Adrenal gland (tissue), 12 donors: ENCODE results near the gene TWIST2. TPM values are rescaled to one million over a fixed set of nuclear protein-coding genes. Genes with fewer than 3 reads are reported as not detected.

Experiments
- DNase-seq, 7 donors: peaks; one replicate each; pipeline ENCODE4 v3.0.0-alpha.2; 2019 to 2020
- H3K27ac ChIP-seq, 5 donors: fragments of 200-600 bp; sonication (generic) in 4 of 5; 1 replicate in 3 of 5; 2 replicates in 2 of 5; pipeline versions ENCODE4 v1.5.1 to v1.8.0; 2016 to 2020; ENCODE audit warnings: mild to moderate bottlenecking in 1 of 5
- H3K27me3 ChIP-seq: fragments of 200-600 bp; 2 replicates; pipeline ENCODE4 v1.8.0; 2021
- H3K36me3 ChIP-seq, 2 donors: fragments of 200-600 bp; replicated peaks in 1 of 2; 1 replicate in 1 of 2; 2 replicates in 1 of 2; pipeline versions ENCODE4 v1.5.1 to v1.8.0; 2018 to 2022
- H3K4me1 ChIP-seq, 2 donors: fragments of 200-600 bp; replicated peaks in 1 of 2; 1 replicate in 1 of 2; 2 replicates in 1 of 2; pipeline versions ENCODE4 v1.5.1 to v1.8.0; 2018 to 2021
- H3K4me3 ChIP-seq, 4 donors: fragments of 200-600 bp; sonication (generic) in 3 of 4; one replicate each; pipeline ENCODE4 v1.5.1; 2016 to 2018
- H3K9me3 ChIP-seq, 3 donors: fragments of 200-600 bp; sonication (generic) in 1 of 3; replicated peaks in 1 of 3; 1 replicate in 2 of 3; 2 replicates in 1 of 3; pipeline versions ENCODE4 v1.5.1 to v1.8.0; 2016 to 2021
- POLR2A ChIP-seq, 2 donors: fragments of 450-650 bp; IDR thresholded peaks; one replicate each; pipeline ENCODE4 v1.6.1; 2017; ENCODE audit warnings: antibody characterized with exemption in 2 of 2, mild to moderate bottlenecking in 2 of 2, moderate library complexity in 1 of 2
- WGBS, 4 donors: extraction: QIAGEN DNeasy Blood & Tissue Kit in 2 of 4; methylation state at CpG; one replicate each; pipeline versions ENCODE4 v1.1.5 to v1.1.7; 2013 to 2017; 5-methylcytosine and 5-hydroxymethylcytosine counted together
- intact Hi-C, 2 donors: fragments of 100-400 bp; cut with DNase I; formaldehyde crosslinking; loops; one replicate each; pipeline versions ENCODE4 v1.14.1 to v1.15.0; 2022 to 2023
- polyA plus RNA-seq, 3 donors: library from polyadenylated mRNA; stranded (reverse); fragments of 200-250 nt in 2 of 3; fragments of 350-450 nt in 1 of 3; fragmentation: Illumina TruSeq in 1 of 3; extraction: RNeasy Lipid Tissue Mini Kit (QIAGEN cat#74804) in 1 of 3; gene quantifications; one replicate each; pipeline ENCODE4 v1.2.3, GENCODE V29; 2013 to 2014
- total RNA-seq, 9 donors: library from RNA; depleted of rRNA in 4 of 9; stranded (reverse); fragments of >200 nt in 4 of 9; fragments of 120-200 nt in 1 of 9; fragmentation: NEBNext Ultra II Directional in 1 of 9; extraction: Animal tissue kit (Norgen Biotek cat#: 25700) in 1 of 9; gene quantifications; one replicate each; pipeline versions ENCODE4 v1.1.0 to v1.2.4, GENCODE V29; 2013 to 2023
- TF ChIP-seq, protein P1 (sequence below), 6 experiments: fragments of 450-650 bp in 4 of 6; fragments of 200-600 bp in 2 of 6; sonication (generic) in 1 of 6; IDR thresholded peaks; 1 replicate in 5 of 6; 2 replicates in 1 of 6; pipeline versions ENCODE4 v1.5.1 to v1.8.0; 2016 to 2021; ENCODE audit warnings: antibody characterized with exemption in 6 of 6, mild to moderate bottlenecking in 2 of 6, moderate library complexity in 1 of 6
- donor health status: healthy with polysubstance abuse.
- donor health status: Bipolar disorder and iron deficiency.
- donor health status: DM: yes; HTN: yes; CAD: no.
- donor health status: DM: no; HTN: no; CAD: no.
- donor health status: DM: no; HTN: no; CAD: no.
- donor health status: DM: yes; HTN: yes; CAD: no.

TWIST2 gene
- total and polyA plus RNA-seq, 12 donors = 1.0 to 20.5 (median 6.0) TPM

GRCh38 chr2:238911376-238912227 lies 63.7 kb downstream of the TWIST2 start:
- intact Hi-C loops = no loop called here
- DNase-seq = no peak
- H3K4me1 ChIP-seq = no peaks in the 10 kb centered on the region
- no peaks in the 10 kb centered on the region for H3K27me3 ChIP-seq
- no peak for TF ChIP-seq POLR2A (IDR thresholded peaks at IDR 0.05)
- TF ChIP-seq, protein P1, sequence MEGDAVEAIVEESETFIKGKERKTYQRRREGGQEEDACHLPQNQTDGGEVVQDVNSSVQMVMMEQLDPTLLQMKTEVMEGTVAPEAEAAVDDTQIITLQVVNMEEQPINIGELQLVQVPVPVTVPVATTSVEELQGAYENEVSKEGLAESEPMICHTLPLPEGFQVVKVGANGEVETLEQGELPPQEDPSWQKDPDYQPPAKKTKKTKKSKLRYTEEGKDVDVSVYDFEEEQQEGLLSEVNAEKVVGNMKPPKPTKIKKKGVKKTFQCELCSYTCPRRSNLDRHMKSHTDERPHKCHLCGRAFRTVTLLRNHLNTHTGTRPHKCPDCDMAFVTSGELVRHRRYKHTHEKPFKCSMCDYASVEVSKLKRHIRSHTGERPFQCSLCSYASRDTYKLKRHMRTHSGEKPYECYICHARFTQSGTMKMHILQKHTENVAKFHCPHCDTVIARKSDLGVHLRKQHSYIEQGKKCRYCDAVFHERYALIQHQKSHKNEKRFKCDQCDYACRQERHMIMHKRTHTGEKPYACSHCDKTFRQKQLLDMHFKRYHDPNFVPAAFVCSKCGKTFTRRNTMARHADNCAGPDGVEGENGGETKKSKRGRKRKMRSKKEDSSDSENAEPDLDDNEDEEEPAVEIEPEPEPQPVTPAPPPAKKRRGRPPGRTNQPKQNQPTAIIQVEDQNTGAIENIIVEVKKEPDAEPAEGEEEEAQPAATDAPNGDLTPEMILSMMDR (IDR thresholded peaks at IDR 0.05) = no peak
- H3K36me3 ChIP-seq = no peaks in the 10 kb centered on the region
- WGBS, 4 donors = 65 to 73% (median 70%) methylated on average over 12 to 21 of the region's 21 CpGs
- H3K4me3 ChIP-seq = no peak overlapping the region
- H3K9me3 ChIP-seq = no peaks in the 10 kb centered on the region
- H3K27ac ChIP-seq = no peak overlapping the region

GRCh38 chr2:238912228-238912915 lies 64.5 kb downstream of the TWIST2 start:
- intact Hi-C loops = no loop called here

GRCh38 chr2:238912916-238913875 lies 65.3 kb downstream of the TWIST2 start:
- H3K36me3 ChIP-seq = no peaks in the 10 kb centered on the region
- H3K4me3 ChIP-seq = no peak overlapping the region
- intact Hi-C loops = no loop called here
- DNase-seq = no peak
- H3K27me3 ChIP-seq = no peaks in the 10 kb centered on the region
- H3K9me3 ChIP-seq = no peaks in the 10 kb centered on the region
- WGBS, 4 donors = 72 to 84% (median 82%) methylated on average over 6 to 20 of the region's 20 CpGs
- TF ChIP-seq POLR2A (IDR thresholded peaks at IDR 0.05) = no peak
- TF ChIP-seq, protein P1 (IDR thresholded peaks at IDR 0.05) = no peak
- H3K4me1 ChIP-seq = no peaks in the 10 kb centered on the region
- H3K27ac ChIP-seq = no peak overlapping the region

More at GRCh38 chr2:238912228-238912915, 64.5 kb downstream of the TWIST2 start:
- TF ChIP-seq, protein P1 (IDR thresholded peaks at IDR 0.05) = no peak
- no peak for TF ChIP-seq POLR2A (IDR thresholded peaks at IDR 0.05)
- DNase-seq = no peak
- no peak overlapping the region for H3K4me3 ChIP-seq
- H3K4me1 ChIP-seq = no peaks in the 10 kb centered on the region
- no peaks in the 10 kb centered on the region for H3K9me3 ChIP-seq
- no peaks in the 10 kb centered on the region for H3K27me3 ChIP-seq
- H3K27ac ChIP-seq = no peak overlapping the region
- H3K36me3 ChIP-seq = no peaks in the 10 kb centered on the region
- 65 to 87% (median 83%) methylated on average over 12 to 26 of the region's 26 CpGs for WGBS, 4 donors
